HG02884 (cell line): ENCODE data around the gene PPBP.

ENCODE experiments used
- ATAC-seq: cut with Tn5 transposase; IDR thresholded peaks from one replicate; pipeline ENCODE4 v1.9.1; 2021; ENCODE audit warnings: mild to moderate bottlenecking, moderate library complexity; ENCODE audit not compliant: unreplicated experiment

Gene PPBP

GRCh38 chr4:73988061-73988460 lies at the start of gene PPBP:
Gene PPBP (minus strand): TSS chr4:73988190. CDS start chr4:73988103, 87 bp downstream.
- ATAC-seq, result no peak

GRCh38 chr4:74037076-74037955 lies 49.3 kb upstream of the PPBP start:
- ATAC-seq, result no peak

- ATAC-seq, result no peak
These were observed 45.7 kb upstream of the PPBP start for GRCh38 chr4:74033739-74034138.

GRCh38 chr4:74032064-74032463 lies 44.1 kb upstream of the PPBP start:
- no peak for ATAC-seq

GRCh38 chr4:74031576-74031975 lies 43.6 kb upstream of the PPBP start:
- no peak for ATAC-seq

- no peak for ATAC-seq
These were observed 42.3 kb upstream of the PPBP start for GRCh38 chr4:74030285-74030684.

GRCh38 chr4:74028504-74028903 lies 40.5 kb upstream of the PPBP start:
- no peak for ATAC-seq

- no peak for ATAC-seq
These were observed 35.7 kb upstream of the PPBP start for GRCh38 chr4:74023709-74024108.

- no peak for ATAC-seq
These were observed 33.6 kb upstream of the PPBP start for GRCh38 chr4:74021601-74022000.

GRCh38 chr4:74018771-74019170 lies 30.8 kb upstream of the PPBP start:
- ATAC-seq, result no peak

- no peak for ATAC-seq
These were observed 30.1 kb upstream of the PPBP start for GRCh38 chr4:74018116-74018515.

- ATAC-seq, result no peak
These were observed 28.1 kb upstream of the PPBP start for GRCh38 chr4:74016068-74016467.

GRCh38 chr4:74015126-74015780 lies 27.3 kb upstream of the PPBP start:
- ATAC-seq, result no peak

GRCh38 chr4:74014332-74014731 lies 26.3 kb upstream of the PPBP start:
- no peak for ATAC-seq

GRCh38 chr4:74013264-74013663 lies 25.3 kb upstream of the PPBP start:
- no peak for ATAC-seq

GRCh38 chr4:74012130-74012529 lies 24.1 kb upstream of the PPBP start:
- no peak for ATAC-seq

- ATAC-seq, result no peak
These were observed 21.3 kb upstream of the PPBP start for GRCh38 chr4:74009307-74009706.

GRCh38 chr4:74006009-74006476 lies 18.1 kb upstream of the PPBP start:
- no peak for ATAC-seq

GRCh38 chr4:74005528-74005927 lies 17.5 kb upstream of the PPBP start:
- ATAC-seq, result no peak

- no peak for ATAC-seq
These were observed 16.7 kb upstream of the PPBP start for GRCh38 chr4:74004668-74005067.

- no peak for ATAC-seq
These were observed 12.3 kb upstream of the PPBP start for GRCh38 chr4:74000301-74000700.
